ENCODE measurements around the gene METRNL.

DNA sequence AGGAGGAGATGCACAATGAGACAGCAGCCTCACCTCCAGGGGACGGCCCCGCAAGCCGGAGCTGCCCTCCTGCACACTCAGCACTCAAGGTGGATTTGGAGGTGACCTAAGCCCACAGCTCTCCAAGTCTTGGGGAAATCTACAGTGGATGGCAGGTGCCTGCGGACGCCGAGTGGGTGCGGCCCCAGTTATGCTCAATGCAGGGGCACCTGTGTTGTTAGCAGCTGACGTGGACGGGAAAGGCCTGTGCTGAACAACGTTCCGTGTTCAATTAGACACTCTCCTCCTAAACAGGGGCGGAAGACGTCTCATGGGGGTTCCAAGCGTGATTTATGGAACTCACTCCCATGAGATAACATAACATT lies 22.0 kb upstream of the METRNL start:
- TF ChIP-seq, protein P1, sequence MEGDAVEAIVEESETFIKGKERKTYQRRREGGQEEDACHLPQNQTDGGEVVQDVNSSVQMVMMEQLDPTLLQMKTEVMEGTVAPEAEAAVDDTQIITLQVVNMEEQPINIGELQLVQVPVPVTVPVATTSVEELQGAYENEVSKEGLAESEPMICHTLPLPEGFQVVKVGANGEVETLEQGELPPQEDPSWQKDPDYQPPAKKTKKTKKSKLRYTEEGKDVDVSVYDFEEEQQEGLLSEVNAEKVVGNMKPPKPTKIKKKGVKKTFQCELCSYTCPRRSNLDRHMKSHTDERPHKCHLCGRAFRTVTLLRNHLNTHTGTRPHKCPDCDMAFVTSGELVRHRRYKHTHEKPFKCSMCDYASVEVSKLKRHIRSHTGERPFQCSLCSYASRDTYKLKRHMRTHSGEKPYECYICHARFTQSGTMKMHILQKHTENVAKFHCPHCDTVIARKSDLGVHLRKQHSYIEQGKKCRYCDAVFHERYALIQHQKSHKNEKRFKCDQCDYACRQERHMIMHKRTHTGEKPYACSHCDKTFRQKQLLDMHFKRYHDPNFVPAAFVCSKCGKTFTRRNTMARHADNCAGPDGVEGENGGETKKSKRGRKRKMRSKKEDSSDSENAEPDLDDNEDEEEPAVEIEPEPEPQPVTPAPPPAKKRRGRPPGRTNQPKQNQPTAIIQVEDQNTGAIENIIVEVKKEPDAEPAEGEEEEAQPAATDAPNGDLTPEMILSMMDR (conservative IDR thresholded peaks at IDR 0.05; ENCODE audit: low read length), result no peak
- no peak for TF ChIP-seq EZH2phosphoT487 (IDR thresholded peaks at IDR 0.05; ENCODE audit: borderline replicate concordance, low read depth, low read length)

Measured in OCI-LY7 (cell line).